GM18951 (cell line): Measurements from ENCODE around the gene LIG3.
"Not testable (repeated sequence)": the region's sequence is repeated elsewhere in the genome, so short reads cannot be mapped to it uniquely, and the experiment has no call there.

Source experiments
- POLR2A ChIP-seq: IDR thresholded peaks from 4 replicates; pipeline ENCODE4 v1.6.1; 2011; ENCODE audit warnings: mild to moderate bottlenecking; ENCODE audit not compliant: insufficient read length, insufficient read depth; ENCODE audit errors: extremely low read depth
- in situ Hi-C: fragments of 300-500 bp; cut with MboI; formaldehyde crosslinking; loops from one replicate; pipeline ENCODE4 v1.12.0; 2022; ENCODE audit warnings: low sequenced_read_pairs, mixed read lengths, inconsistent platforms; ENCODE audit not compliant: unreplicated experiment

LIG3 gene

DNA sequence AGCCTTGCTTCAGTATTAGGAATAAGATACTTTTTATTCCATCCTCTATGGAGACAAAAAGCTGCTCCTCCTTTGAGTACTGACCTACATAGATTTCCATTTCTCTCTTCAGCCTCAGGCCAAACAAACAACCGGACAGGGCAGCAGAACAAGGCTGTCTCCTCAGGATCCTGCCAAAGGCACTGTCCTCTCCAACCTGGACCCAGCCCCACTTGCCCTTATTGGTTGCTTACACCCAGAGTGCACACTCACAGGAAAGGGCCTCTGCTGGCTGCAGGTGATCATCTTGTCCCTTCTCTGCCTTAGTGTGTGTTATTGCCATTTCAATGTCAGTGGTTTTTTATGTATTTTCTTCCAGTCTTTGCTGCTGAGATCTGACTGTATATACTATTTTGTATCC, 26.6 kb downstream of the LIG3 start:
- TF ChIP-seq POLR2A: no peak
- in situ Hi-C loops: no loop called here

GRCh38 chr17:35010093-35010492, 29.8 kb downstream of the LIG3 start:
- TF ChIP-seq POLR2A: no peak
- in situ Hi-C loops: loop anchor here (10.0 kb wide), 1 partner anchor 85 kb away; no protein-coding TSS in a partner anchor

DNA sequence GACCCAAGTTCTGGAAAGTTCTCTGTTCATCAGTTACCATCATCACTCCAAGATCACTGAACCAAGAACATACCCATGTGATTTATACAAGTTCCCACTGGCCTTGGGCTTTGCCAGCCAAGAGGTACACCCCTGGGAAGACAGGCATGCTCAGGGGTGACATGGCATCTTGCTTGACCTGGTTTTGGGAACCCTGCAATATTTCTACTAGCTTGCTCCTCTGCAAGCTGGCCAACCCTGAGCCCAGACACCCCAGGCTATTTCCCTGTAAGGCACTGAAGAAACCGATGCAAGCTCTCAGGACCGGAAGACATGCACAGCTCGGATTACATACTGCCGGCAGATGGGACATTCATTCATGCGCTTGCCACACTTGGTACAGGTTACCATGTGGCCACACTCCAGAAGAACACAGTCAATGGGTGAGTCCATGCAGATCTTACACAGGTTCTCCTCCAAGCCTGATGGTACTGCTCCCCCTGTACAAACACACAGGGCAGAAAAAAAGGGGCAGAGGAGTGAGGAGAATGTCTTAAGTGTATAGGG, 31.4 kb downstream of the LIG3 start:
- in situ Hi-C loops: loop anchor here (10.0 kb wide), 1 partner anchor 83 kb away; no protein-coding TSS in a partner anchor
- TF ChIP-seq POLR2A: no peak

- TF ChIP-seq POLR2A: no peak
- in situ Hi-C loops: loop anchor here (10.0 kb wide), 1 partner anchor 78 kb away; no protein-coding TSS in a partner anchor
These were observed 36.1 kb downstream of the LIG3 start for GRCh38 chr17:35016369-35016768.

DNA sequence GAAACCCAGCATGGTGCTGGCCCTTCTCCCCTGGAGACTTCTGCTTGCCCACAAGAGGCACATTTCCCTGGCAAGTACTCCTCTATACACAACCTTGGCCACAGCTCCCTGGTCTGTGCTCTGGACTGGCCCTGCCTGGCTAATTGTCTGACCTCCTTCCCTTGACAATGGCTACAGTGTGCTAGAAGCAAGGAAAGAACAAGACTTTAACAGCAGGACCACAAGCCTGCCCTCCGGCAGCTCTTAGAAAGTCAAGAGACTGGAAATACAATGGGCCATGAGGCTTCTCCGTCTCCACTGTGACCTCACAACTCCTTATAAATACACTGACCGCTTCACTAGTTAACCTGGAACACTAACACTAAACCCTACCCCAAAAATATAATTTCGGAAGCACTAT, 36.7 kb downstream of the LIG3 start:
- no peak for TF ChIP-seq POLR2A
- in situ Hi-C loops: loop anchor here (10.0 kb wide), 1 partner anchor 78 kb away; no protein-coding TSS in a partner anchor

- no peak for TF ChIP-seq POLR2A
- in situ Hi-C loops: loop anchor here (10.0 kb wide), 1 partner anchor 76 kb away; no protein-coding TSS in a partner anchor
These were observed 38.5 kb downstream of the LIG3 start for GRCh38 chr17:35018814-35019213.

DNA sequence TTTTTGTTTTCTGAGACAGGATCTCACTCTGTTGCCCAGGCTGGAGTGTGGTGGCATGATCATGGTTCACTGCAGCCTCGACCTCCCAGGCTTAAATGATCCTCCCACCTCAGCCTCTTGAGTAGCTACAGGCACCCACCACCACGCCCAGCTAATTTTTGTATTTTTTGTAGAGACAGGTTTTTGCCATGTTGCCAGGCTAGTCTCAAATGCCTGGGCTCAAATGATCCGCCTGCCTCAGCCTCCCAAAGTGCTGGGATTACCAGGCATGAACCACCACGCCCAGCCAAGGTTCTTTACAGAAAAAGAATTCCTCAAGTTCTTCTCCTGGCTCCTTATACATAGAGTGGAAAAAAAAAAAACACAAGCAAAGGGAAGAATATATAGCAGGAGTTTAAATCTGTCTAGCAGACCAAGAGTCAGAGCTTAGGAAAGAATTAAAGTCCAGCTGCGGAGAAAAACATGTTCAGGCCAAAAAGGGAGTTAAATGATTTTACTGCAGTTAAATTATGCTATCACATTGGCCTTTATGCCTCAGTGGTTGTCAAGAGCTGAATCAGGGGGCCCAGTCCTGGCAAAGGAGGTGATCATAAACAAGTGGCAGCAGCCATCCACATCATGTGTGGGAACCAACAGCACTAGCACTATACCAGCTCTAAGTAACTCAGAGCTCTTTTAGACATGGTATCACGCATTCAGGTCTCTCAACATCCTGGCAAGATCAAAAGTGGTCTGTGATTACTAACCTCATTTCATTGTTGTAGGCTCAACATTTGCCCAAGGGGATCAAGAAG, 39.3 kb downstream of the LIG3 start:
- in situ Hi-C loops: loop anchor here (10.0 kb wide), 1 partner anchor 75 kb away; no protein-coding TSS in a partner anchor

GRCh38 chr17:35021520-35022380, 41.4 kb downstream of the LIG3 start:
- no peak for TF ChIP-seq POLR2A
- in situ Hi-C loops: no loop called here

More for the DNA sequence above, 39.3 kb downstream of the LIG3 start:
- TF ChIP-seq POLR2A: no peak

DNA sequence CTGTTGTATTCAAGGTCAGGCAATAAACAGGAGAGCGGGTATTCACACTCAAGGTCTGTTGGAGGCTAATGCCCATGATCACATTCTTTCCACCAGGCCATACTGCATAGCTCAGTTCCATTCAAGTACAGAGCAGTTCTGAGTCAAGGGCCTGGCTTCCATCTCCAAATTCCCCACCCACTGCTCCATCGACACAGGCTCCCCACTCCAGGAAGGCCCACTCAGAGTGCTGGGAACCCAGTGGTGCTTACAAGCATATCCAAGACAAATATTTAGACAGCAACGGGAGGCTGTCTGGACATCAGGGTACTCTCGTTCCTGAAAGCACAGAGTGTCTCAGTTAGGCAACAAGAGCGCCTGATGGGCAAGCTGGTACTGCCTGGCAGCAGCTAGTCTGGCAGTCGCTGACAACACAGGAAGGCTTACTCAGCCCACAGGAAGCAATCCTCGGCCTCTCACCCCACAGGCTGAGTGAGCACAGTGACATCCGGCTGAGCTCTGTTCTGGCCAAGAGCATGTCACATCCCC, 42.3 kb downstream of the LIG3 start:
- in situ Hi-C loops: no loop called here
- TF ChIP-seq POLR2A: no peak

DNA sequence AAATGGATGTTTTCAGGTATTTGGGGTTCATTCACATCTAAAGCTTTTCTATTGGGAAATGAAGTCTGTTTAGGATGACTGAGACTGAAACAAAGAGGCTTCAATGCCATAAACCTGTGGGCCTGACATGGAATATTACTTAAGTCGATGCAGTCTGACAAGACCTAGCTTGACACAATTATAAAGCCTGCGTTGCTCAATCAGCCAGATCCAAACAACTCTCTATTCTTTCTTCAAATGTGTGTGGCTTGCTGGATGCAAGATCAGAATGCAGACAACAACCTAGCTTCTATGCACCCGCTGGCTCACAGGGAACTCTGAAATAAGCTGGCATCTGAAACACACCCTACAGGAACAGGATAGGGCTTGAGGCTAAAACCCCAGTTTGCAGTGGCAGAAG, 43.2 kb downstream of the LIG3 start:
- no peak for TF ChIP-seq POLR2A
- in situ Hi-C loops: no loop called here

GRCh38 chr17:35025541-35025940, 45.2 kb downstream of the LIG3 start:
- no peak for TF ChIP-seq POLR2A
- in situ Hi-C loops: no loop called here

- in situ Hi-C loops: not testable (repeated sequence)
These were observed 47.8 kb downstream of the LIG3 start for GRCh38 chr17:35028097-35028496.
